Epithelial cell of proximal tubule (primary cell): ENCODE data around the gene SRP68. TPM values are rescaled to one million over a fixed set of nuclear protein-coding genes. Genes with fewer than 3 reads are reported as not detected.

Source experiments
- DNase-seq: peaks from one replicate; pipeline ENCODE4 v3.0.0-alpha.2; 2011; ENCODE audit warnings: low read depth
- H3K4me3 ChIP-seq: 2 replicates; pipeline ENCODE4 v1.5.1; 2011; ENCODE audit warnings: low read depth, mild to moderate bottlenecking, low read length
- CTCF ChIP-seq: conservative IDR thresholded peaks from 2 replicates; pipeline ENCODE4 v1.5.1; 2012; ENCODE audit warnings: low read depth, mild to moderate bottlenecking, low read length
- total RNA-seq: library from RNA; depleted of rRNA; stranded (reverse); fragments of >200 nt; gene quantifications from 2 replicates; pipeline ENCODE4 v1.2.3, GENCODE V29; 2015

Gene SRP68
- total RNA-seq, 1 donor from 2014 or later = 15.3 TPM

DNA sequence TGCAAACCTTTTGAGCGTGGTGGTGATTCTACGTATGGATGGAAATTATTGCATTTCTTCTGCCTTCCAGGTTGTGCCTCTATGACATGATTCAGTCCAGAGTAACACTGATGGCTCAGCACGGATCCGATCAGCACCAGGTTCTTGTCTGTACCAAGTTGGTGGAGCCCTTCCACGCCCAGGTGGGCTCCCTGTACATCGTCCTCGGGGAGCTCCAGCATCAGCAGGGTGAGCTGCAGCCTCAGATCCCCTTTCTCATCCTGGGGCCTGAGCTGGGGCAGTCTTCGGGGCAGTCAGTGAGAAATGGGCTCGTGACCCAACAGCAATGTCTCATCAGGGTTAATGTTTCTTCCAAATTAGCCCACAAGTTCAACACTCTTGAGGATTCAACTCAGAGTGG, 80.9 kb downstream of the SRP68 start:
- no peak overlapping the region for H3K4me3 ChIP-seq
- no peak for TF ChIP-seq CTCF
- DNase-seq = no peak

Other genes with a start within 250 kb of the SRP68 start
- 9.2 and 17.8 TPM in 2 replicates for gene UNC13D, start 228.1 kb downstream of the SRP68 start, total RNA-seq
- gene WBP2, start 217.2 kb downstream of the SRP68 start, total RNA-seq = 65.5 and 69.2 TPM in 2 replicates
- 51.2 and 68.7 TPM in 2 replicates for gene TRIM47, start 193.9 kb downstream of the SRP68 start, total RNA-seq
- gene TRIM65, start 175.6 kb downstream of the SRP68 start, total RNA-seq = 24.7 and 28.6 TPM in 2 replicates
- gene MRPL38, start 167.6 kb downstream of the SRP68 start, total RNA-seq = 38.3 and 47.9 TPM in 2 replicates
- gene FBF1, start 131.5 kb downstream of the SRP68 start, total RNA-seq = 5.5 and 9.0 TPM in 2 replicates
- 22.2 and 35.1 TPM in 2 replicates for gene ACOX1, start 93.4 kb downstream of the SRP68 start, total RNA-seq
- 25.3 and 41.6 TPM in 2 replicates for gene TEN1, start 93.3 kb downstream of the SRP68 start, total RNA-seq
- gene CDK3, start 71.7 kb downstream of the SRP68 start, total RNA-seq = 0.17 and 1.7 TPM in 2 replicates
- gene EVPL, start 45.2 kb downstream of the SRP68 start, total RNA-seq = 22.2 and 24.8 TPM in 2 replicates
- gene GALR2, start 2.3 kb upstream of the SRP68 start, total RNA-seq = 0.07 and 0.17 TPM in 2 replicates
- not detected in 2 replicates for gene ZACN, start 6.7 kb upstream of the SRP68 start, total RNA-seq
- gene EXOC7, start 31.3 kb upstream of the SRP68 start, total RNA-seq = 39.6 and 66.6 TPM in 2 replicates
- gene FOXJ1, start 68.7 kb upstream of the SRP68 start, total RNA-seq = 2.6 and 3.0 TPM in 2 replicates
- gene RNF157, start 168.0 kb upstream of the SRP68 start, total RNA-seq = 5.0 and 10.0 TPM in 2 replicates
- gene UBALD2, start 192.8 kb upstream of the SRP68 start, total RNA-seq = 24.5 and 26.3 TPM in 2 replicates
- gene QRICH2, start 235.8 kb upstream of the SRP68 start, total RNA-seq = 0.69 and 2.0 TPM in 2 replicates